HG03432 (cell line): ENCODE data around the gene ELAVL2.
"Not testable (repeated sequence)": the region's sequence is repeated elsewhere in the genome, so short reads cannot be mapped to it uniquely, and the experiment has no call there.

Experiments
- ATAC-seq: cut with Tn5 transposase; IDR thresholded peaks from one replicate; pipeline ENCODE4 v1.9.1; 2021; ENCODE audit warnings: mild to moderate bottlenecking, moderate library complexity; ENCODE audit not compliant: unreplicated experiment

The ELAVL2 gene

GRCh38 chr9:23730364-23730763 is 95.7 kb downstream of the ELAVL2 start:
- ATAC-seq: no peak

GRCh38 chr9:23728736-23729135 is 97.3 kb downstream of the ELAVL2 start:
- no peak for ATAC-seq

GRCh38 chr9:23725279-23725946 is 100.6 kb downstream of the ELAVL2 start:
- no peak for ATAC-seq

- no peak for ATAC-seq
Observed at GRCh38 chr9:23723672-23724071, 102.4 kb downstream of the ELAVL2 start.

- not testable (repeated sequence) for ATAC-seq
Observed at GRCh38 chr9:23723048-23723447, 103.0 kb downstream of the ELAVL2 start.

- ATAC-seq: no peak
Observed at GRCh38 chr9:23721466-23721865, 104.6 kb downstream of the ELAVL2 start.

GRCh38 chr9:23717505-23717904 is 108.5 kb downstream of the ELAVL2 start:
- no peak for ATAC-seq

- ATAC-seq: no peak
Observed at GRCh38 chr9:23707249-23707648, 118.8 kb downstream of the ELAVL2 start.

GRCh38 chr9:23702311-23702922 is 123.6 kb downstream of the ELAVL2 start:
- no peak for ATAC-seq

GRCh38 chr9:23701291-23701690 is 124.7 kb downstream of the ELAVL2 start:
- no peak for ATAC-seq

GRCh38 chr9:23700359-23700758 is 125.7 kb downstream of the ELAVL2 start:
- no peak for ATAC-seq

GRCh38 chr9:23698161-23698560 is 127.9 kb downstream of the ELAVL2 start:
- no peak for ATAC-seq

- ATAC-seq: no peak
Observed at GRCh38 chr9:23695572-23695971, 130.5 kb downstream of the ELAVL2 start.

- no peak for ATAC-seq
Observed at GRCh38 chr9:23693374-23693773, 132.7 kb downstream of the ELAVL2 start.

GRCh38 chr9:23686896-23687295 is 139.1 kb downstream of the ELAVL2 start:
- ATAC-seq: no peak

- ATAC-seq: no peak
Observed at GRCh38 chr9:23686257-23686656, 139.8 kb downstream of the ELAVL2 start.

GRCh38 chr9:23683611-23684061 is 142.4 kb downstream of the ELAVL2 start:
- no peak for ATAC-seq

GRCh38 chr9:23682891-23683431 is 143.1 kb downstream of the ELAVL2 start:
- no peak for ATAC-seq

GRCh38 chr9:23682352-23682751 is 143.7 kb downstream of the ELAVL2 start:
- ATAC-seq: no peak

- no peak for ATAC-seq
Observed at GRCh38 chr9:23677446-23677845, 148.6 kb downstream of the ELAVL2 start.

- ATAC-seq: no peak
Observed at GRCh38 chr9:23674016-23674585, 151.9 kb downstream of the ELAVL2 start.

GRCh38 chr9:23672151-23672550 is 153.9 kb downstream of the ELAVL2 start:
- no peak for ATAC-seq
